Embryonic facial prominence (tissue), 1 donor: ENCODE data around the gene FGF6.
"Not testable (repeated sequence)": the region's sequence is repeated elsewhere in the genome, so short reads cannot be mapped to it uniquely, and the experiment has no call there.

Experiments
- DNase-seq: peaks from one replicate; pipeline ENCODE4 v3.0.0-alpha.2; 2016; ENCODE audit errors: extremely low spot score

FGF6 gene

GRCh38 chr12:4418913-4419312 is 26.7 kb downstream of the FGF6 start:
- DNase-seq: no peak

DNA sequence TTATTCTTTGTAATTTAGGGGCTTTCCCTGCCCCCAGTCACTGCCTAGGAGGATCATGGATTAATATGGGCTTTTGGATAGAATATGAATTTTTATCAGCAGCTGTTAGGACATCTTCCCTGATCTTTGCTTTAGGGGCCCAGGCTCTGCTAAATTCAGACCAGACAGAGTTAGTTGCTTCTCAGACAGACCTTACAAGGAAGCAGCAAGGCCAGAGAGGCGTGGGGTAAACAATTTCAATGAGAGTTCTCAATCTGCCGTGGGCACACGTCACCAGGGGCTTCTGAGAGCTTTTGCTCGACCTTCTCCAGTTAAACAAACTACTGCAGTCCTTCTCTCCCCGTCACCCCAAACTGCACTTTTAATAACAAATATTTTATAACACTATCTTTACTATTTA is 27.7 kb downstream of the FGF6 start:
- DNase-seq: no peak

DNA sequence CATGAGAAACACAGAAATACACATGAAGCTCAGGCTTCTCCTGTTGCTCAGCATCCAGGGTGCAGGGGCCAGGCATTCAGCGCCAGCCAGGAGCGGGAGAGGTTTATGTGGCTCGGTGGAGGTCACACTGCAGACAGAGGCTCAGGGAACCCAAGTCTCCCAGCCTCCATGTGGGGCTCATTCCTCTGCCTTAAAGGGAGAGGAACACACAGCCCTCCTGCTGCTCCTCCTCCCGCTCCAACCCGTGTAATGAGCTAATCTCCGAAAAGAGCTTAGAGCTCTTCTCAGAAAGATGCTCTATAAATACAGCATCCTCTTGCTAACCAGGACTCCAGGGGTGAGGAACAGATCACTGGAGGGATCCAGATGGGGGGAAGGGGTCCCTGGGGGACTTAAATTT is 28.2 kb downstream of the FGF6 start:
- no peak for DNase-seq

- DNase-seq: no peak
Measured at GRCh38 chr12:4416276-4416675, 29.3 kb downstream of the FGF6 start.

DNA sequence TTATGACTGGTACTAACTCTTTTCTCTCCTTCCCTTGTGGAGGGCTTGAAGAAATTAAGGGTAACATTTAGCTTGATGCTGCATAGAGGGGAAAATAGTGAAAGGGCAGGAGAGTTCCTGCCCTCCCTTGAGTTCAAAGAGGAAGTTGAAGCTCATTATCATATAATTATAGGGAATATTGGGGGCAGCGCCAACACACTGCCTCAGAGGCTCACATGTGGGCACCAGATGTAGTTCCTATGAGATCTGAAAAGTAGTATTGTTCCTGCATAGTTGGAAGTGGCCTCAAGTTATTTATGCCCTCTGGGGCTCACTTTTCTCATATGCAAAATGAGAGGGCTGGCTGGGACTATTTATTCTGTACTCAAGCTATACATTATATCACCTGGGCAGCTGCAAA is 33.1 kb downstream of the FGF6 start:
- no peak for DNase-seq

DNA sequence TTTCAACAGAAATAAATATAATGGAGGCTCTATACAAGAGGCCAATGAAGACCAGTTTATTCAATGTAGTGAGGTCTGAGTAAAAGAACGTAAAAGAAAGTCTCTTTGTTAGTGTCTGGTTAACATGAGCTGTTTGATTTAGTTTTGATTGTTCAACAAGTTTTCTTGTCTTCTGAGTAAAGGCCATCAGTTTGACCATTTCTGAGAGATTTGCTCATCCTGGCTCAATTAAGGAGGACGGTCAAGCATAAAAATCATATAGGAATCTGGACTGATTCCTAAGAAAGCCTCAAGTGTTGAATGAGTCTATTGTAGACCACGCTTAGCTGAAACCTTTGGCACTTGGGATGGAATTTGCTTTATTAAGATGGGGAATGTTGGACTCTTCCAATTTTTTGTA is 33.6 kb downstream of the FGF6 start:
- no peak for DNase-seq

DNA sequence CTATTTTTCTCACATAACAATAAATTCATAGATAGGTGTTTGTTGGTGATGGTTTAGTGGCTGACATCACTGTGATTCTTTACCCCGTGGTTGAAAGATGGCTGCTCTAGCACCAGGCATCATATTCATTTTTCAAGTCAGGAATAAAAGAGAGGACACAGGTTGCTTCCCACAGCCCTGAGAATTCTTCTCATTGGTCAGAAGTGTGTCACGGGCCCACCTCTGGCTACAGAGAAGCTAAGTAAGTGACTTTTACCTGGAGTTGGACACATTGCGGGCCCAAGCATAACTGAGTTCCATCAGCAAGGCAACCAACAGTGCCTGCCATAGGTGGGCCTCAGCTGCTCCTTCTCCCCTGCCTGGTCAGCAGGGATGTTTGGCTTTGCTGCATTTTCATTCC is 38.5 kb downstream of the FGF6 start:
- DNase-seq: no peak

GRCh38 chr12:4404877-4405637 is 40.6 kb downstream of the FGF6 start:
- not testable (repeated sequence) for DNase-seq

- DNase-seq: no peak
Measured at GRCh38 chr12:4402996-4403395, 42.6 kb downstream of the FGF6 start.

GRCh38 chr12:4401117-4401516 is 44.5 kb downstream of the FGF6 start:
- DNase-seq: no peak

- no peak for DNase-seq
Measured at GRCh38 chr12:4395818-4396217, 49.8 kb downstream of the FGF6 start.

- DNase-seq: no peak
Measured at GRCh38 chr12:4393211-4393610, 52.4 kb downstream of the FGF6 start.

- no peak for DNase-seq
Measured at GRCh38 chr12:4392223-4392742, 53.3 kb downstream of the FGF6 start.

DNA sequence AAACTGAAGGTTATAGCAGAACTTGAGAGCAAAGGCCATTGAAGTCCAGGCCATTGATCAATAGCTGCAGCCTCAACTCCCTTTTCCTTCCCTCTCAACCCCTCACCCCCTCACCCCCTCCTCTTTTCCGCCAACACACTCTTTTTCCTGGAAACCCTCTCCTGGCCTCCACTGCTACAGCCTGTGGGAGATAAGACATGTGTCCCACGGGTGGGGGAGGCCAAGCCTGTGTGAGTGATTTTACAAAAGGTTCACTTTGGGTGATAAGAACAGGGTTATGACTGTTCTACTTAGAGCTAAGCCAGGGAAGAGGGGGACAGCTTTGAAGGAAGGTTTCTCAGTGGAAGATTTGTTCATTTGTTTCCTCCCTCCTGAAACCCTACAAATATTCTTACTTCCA is 57.0 kb downstream of the FGF6 start:
- DNase-seq: no peak

GRCh38 chr12:4388032-4388431 is 57.6 kb downstream of the FGF6 start:
- DNase-seq: no peak

- DNase-seq: no peak
Measured at GRCh38 chr12:4387607-4388006, 58.0 kb downstream of the FGF6 start.

DNA sequence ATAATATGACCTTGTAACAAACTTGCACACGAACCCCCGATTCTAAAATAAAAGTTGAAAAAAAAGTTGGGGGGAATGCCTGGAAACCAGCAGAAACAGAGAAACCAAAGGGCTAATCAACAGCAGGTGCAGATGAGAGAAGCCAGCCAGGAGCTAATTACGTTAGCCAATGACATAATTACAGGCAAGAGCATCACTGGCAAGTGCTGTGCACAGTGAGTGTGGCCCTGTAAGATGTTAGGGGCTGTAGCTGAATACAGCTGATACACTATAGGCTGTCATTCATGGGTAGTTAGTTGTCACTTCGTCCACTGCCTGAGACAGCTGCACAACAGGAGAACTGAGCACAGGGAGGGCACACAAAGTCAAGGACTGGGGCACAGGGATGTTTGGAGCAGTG is 58.8 kb downstream of the FGF6 start:
- no peak for DNase-seq
